OCI-LY3 (cell line): ENCODE data around the gene MAP3K12.

Experiments used
- EZH2phosphoT487 ChIP-seq: fragments of 200-600 bp; shearing (Covaris generic); IDR thresholded peaks from 2 replicates; pipeline ENCODE4 v1.6.1; 2018; ENCODE audit warnings: antibody characterized with exemption, mixed run types, low read depth
- TF ChIP-seq, protein P1 (sequence below): fragments of 200-600, 300-600 bp; sonication (generic); IDR thresholded peaks from 2 replicates; pipeline ENCODE4 v1.5.1; 2014; ENCODE audit warnings: antibody characterized with exemption, low read length, low read depth

DNA sequence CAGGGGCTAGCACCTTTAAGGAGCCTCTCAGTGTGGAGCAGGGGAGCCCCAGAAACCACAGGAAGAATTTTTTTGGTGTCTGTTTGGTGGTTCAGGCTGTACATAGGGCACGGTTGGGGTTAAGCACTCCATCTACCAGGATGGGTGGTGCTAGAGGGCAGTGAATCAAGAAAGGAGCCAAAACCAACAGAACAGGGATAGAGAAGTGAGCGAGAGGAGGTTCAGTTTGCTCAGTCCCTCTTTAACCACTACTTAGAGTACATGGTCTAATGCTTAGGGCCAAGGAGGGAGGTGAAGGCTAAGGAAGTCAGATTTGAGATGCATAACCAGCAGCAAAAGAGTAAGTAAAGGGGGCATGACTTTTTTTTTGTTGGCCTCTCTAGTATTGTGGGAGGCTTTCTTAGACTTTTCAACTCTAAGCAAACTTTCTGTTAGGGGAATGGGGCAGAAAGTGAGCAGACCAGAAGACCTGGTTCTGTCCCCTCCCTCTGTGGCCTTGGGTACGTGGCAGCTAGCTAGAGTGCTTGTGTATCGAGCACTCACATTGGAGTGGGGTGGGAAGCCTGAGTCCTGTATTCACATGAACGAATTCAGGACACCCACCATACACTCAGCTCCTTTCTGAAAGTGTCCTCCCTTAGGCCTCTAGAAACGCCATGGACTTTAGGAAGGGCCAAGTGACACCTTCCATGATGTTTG is 14.6 kb upstream of the MAP3K12 start:
- TF ChIP-seq, protein P1, sequence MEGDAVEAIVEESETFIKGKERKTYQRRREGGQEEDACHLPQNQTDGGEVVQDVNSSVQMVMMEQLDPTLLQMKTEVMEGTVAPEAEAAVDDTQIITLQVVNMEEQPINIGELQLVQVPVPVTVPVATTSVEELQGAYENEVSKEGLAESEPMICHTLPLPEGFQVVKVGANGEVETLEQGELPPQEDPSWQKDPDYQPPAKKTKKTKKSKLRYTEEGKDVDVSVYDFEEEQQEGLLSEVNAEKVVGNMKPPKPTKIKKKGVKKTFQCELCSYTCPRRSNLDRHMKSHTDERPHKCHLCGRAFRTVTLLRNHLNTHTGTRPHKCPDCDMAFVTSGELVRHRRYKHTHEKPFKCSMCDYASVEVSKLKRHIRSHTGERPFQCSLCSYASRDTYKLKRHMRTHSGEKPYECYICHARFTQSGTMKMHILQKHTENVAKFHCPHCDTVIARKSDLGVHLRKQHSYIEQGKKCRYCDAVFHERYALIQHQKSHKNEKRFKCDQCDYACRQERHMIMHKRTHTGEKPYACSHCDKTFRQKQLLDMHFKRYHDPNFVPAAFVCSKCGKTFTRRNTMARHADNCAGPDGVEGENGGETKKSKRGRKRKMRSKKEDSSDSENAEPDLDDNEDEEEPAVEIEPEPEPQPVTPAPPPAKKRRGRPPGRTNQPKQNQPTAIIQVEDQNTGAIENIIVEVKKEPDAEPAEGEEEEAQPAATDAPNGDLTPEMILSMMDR, result no peak
- no peak for TF ChIP-seq EZH2phosphoT487
